Upper lobe of left lung (tissue), 6 donors: ENCODE measurements around the gene GGNBP2. TPM values are rescaled to one million over a fixed set of nuclear protein-coding genes. Genes with fewer than 3 reads are reported as not detected.

Experiments used
- ATAC-seq, 2 donors: fragments of 200-7000 bp; cut with Tn5 transposase; one replicate each; pipeline ENCODE4 v1.9.1; 2022; ENCODE audit warnings: mild to moderate bottlenecking in 2 of 2, moderate library complexity in 2 of 2; ENCODE audit not compliant: low FRiP score in 2 of 2
- DNase-seq, 2 donors: peaks; one replicate each; pipeline ENCODE4 v3.0.0-alpha.2; 2019 to 2020
- H3K27ac ChIP-seq, 4 donors: fragments of 200-600 bp; sonication (generic); one replicate each; pipeline ENCODE4 v1.5.1; 2016 to 2019
- H3K27me3 ChIP-seq, 4 donors: fragments of 200-600 bp; sonication (generic); one replicate each; pipeline ENCODE4 v1.5.1; 2017 to 2019
- H3K36me3 ChIP-seq, 4 donors: fragments of 200-600 bp; sonication (generic); one replicate each; pipeline ENCODE4 v1.5.1; 2016 to 2019
- H3K4me1 ChIP-seq, 4 donors: fragments of 200-600 bp; sonication (generic); one replicate each; pipeline ENCODE4 v1.5.1; 2018 to 2019
- H3K4me3 ChIP-seq, 4 donors: fragments of 200-600 bp; sonication (generic); one replicate each; pipeline ENCODE4 v1.5.1; 2017 to 2019; ENCODE audit warnings: mild to moderate bottlenecking in 2 of 4, moderate library complexity in 1 of 4
- H3K9me3 ChIP-seq, 4 donors: fragments of 200-600 bp; sonication (generic); one replicate each; pipeline ENCODE4 v1.5.1; 2018 to 2019
- CTCF ChIP-seq, 6 experiments: fragments of 450-650 bp in 4 of 6; fragments of 200-600 bp in 2 of 6; sonication (generic) in 2 of 6; IDR thresholded peaks; one replicate each; pipeline ENCODE4 v1.5.1; 2016 to 2019; ENCODE audit warnings: antibody characterized with exemption in 6 of 6
- EP300 ChIP-seq, 4 donors: sonication (generic); formaldehyde crosslinking; IDR thresholded peaks; one replicate each; pipeline ENCODE4 v1.5.1; 2017; ENCODE audit warnings: antibody characterized with exemption in 4 of 4, control low read depth in 2 of 4
- POLR2A ChIP-seq, 4 donors: fragments of 450-650 bp; IDR thresholded peaks; one replicate each; pipeline ENCODE4 v1.5.1; 2016 to 2017; ENCODE audit warnings: antibody characterized with exemption in 4 of 4, mild to moderate bottlenecking in 2 of 4
- POLR2AphosphoS5 ChIP-seq, 2 donors: sonication (generic); formaldehyde crosslinking; IDR thresholded peaks; one replicate each; pipeline ENCODE4 v1.5.1; 2017; ENCODE audit warnings: antibody characterized with exemption in 2 of 2
- WGBS, 2 donors: methylation state at CpG; one replicate each; pipeline ENCODE4 v1.1.5; 2017 to 2018; 5-methylcytosine and 5-hydroxymethylcytosine counted together
- total RNA-seq, 6 donors: library from RNA; depleted of rRNA in 4 of 6; stranded (reverse); fragments of >200 nt in 4 of 6; gene quantifications; one replicate each; pipeline versions ENCODE4 v1.1.0 to v1.2.1, GENCODE V29; 2016 to 2021
- donor health status: DM: no; HTN: no; CAD: no; lungs with moderate emphysema.
- donor health status: DM: no; HTN: yes; CAD: no; lungs with severe emphysema.

Gene GGNBP2
- total RNA-seq, 6 donors from 2014 or later: 36.8 to 101 (median 70.0) TPM

GRCh38 chr17:36511216-36511615 is 33.5 kb upstream of the GGNBP2 start:
- Histone ChIP-seq H3K27ac (no peak overlapping the region), H3K36me3 (peaks cover 0 to 71% (median 28%) of the 10 kb centered on the region in 4 donors), H3K27me3 (no peaks in the 10 kb centered on the region), H3K9me3 (no peaks in the 10 kb centered on the region), H3K4me1 (no peaks in the 10 kb centered on the region), H3K4me3 (no peak overlapping the region)
- no peak for DNase-seq
- 91 to 93% methylated on average over 6 of the region's 6 CpGs for WGBS, 2 donors
- TF ChIP-seq POLR2AphosphoS5 (IDR thresholded peaks at IDR 0.05): no peak
- no peak for TF ChIP-seq CTCF (IDR thresholded peaks at IDR 0.05)
- no peak for TF ChIP-seq EP300 (IDR thresholded peaks at IDR 0.05)
- TF ChIP-seq POLR2A (IDR thresholded peaks at IDR 0.05): no peak
- ATAC-seq: no peak

GRCh38 chr17:36512641-36513040 is 32.1 kb upstream of the GGNBP2 start:
- ATAC-seq (no peak), DNase-seq (no peak)
- H3K27ac ChIP-seq: no peak overlapping the region
- no peaks in the 10 kb centered on the region for H3K9me3 ChIP-seq
- TF ChIP-seq POLR2A (IDR thresholded peaks at IDR 0.05) (no peak), EP300 (IDR thresholded peaks at IDR 0.05) (no peak), CTCF (IDR thresholded peaks at IDR 0.05) (no peak), POLR2AphosphoS5 (IDR thresholded peaks at IDR 0.05) (no peak)
- WGBS, 2 donors: 92 to 93% methylated on average over 5 of the region's 5 CpGs
- no peaks in the 10 kb centered on the region for H3K4me1 ChIP-seq
- no peak overlapping the region for H3K4me3 ChIP-seq
- peaks cover 0 to 59% (median 24%) of the 10 kb centered on the region in 4 donors for H3K36me3 ChIP-seq
- no peaks in the 10 kb centered on the region for H3K27me3 ChIP-seq

DNA sequence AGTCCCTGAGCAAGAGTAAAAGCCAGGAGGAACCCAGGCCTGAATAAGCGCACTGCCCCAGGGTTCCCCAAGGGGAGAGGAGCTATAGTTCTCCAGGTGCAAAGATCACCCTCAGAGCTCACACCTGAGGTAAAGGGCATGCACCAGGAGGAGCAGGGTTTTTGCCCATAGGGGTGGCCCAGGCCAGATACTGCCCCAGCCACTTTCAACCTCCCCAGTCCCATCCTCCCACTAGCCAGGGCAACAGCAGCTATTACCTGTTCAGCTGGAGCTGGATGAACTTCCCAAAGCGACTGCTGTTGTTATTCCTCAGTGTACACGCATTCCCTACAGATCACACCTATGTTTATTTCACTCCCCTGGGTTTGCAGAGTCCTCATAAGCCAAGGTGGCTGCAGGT is 29.9 kb upstream of the GGNBP2 start:
- 94 to 100% methylated on average over 2 to 3 of the region's 3 CpGs for WGBS, 2 donors
- peaks cover 0 to 48% (median 18%) of the 10 kb centered on the region in 4 donors for H3K36me3 ChIP-seq
- H3K27ac ChIP-seq: no peak overlapping the region
- DNase-seq (no peak), ATAC-seq (no peak)
- TF ChIP-seq POLR2A (IDR thresholded peaks at IDR 0.05) (no peak), CTCF (IDR thresholded peaks at IDR 0.05) (no peak)
- no peak overlapping the region for H3K4me3 ChIP-seq
- H3K9me3 ChIP-seq: no peaks in the 10 kb centered on the region
- H3K4me1 ChIP-seq: no peaks in the 10 kb centered on the region
- H3K27me3 ChIP-seq: no peaks in the 10 kb centered on the region

GRCh38 chr17:36515837-36516236 is 28.9 kb upstream of the GGNBP2 start:
- Histone ChIP-seq H3K4me1 (no peaks in the 10 kb centered on the region), H3K4me3 (no peak overlapping the region), H3K9me3 (no peaks in the 10 kb centered on the region), H3K27me3 (no peaks in the 10 kb centered on the region), H3K27ac (no peak overlapping the region), H3K36me3 (peaks cover 0 to 45% (median 14%) of the 10 kb centered on the region in 4 donors)
- ATAC-seq: no peak
- no peak for DNase-seq
- 92% methylated on average over 2 to 4 of the region's 4 CpGs for WGBS, 2 donors
- TF ChIP-seq POLR2A (IDR thresholded peaks at IDR 0.05) (no peak), POLR2AphosphoS5 (IDR thresholded peaks at IDR 0.05) (no peak), EP300 (IDR thresholded peaks at IDR 0.05) (no peak), CTCF (IDR thresholded peaks at IDR 0.05) (no peak)

DNA sequence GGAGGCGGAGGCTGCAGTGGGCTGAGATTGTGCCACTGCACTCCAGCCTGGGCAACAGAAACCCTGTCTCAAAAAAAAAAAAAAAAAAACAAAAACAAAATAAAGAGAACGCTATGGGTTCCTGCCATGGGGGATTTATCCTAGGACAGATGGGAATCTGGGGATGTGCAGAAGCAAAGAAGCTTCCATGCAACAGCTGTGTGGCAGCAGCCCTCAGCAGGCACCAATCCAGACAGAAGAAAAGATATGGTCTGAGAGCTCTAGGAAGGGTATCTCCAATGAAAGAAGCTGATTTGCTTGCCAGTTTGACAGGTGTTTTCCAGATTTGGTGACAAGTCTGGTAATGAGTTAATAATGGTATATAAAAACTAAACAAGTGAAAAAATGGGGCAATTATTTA is 21.6 kb upstream of the GGNBP2 start:
- TF ChIP-seq POLR2A (IDR thresholded peaks at IDR 0.05) (no peak), EP300 (IDR thresholded peaks at IDR 0.05) (no peak), CTCF (IDR thresholded peaks at IDR 0.05) (no peak), POLR2AphosphoS5 (IDR thresholded peaks at IDR 0.05) (no peak)
- Histone ChIP-seq H3K4me1 (no peaks in the 10 kb centered on the region), H3K36me3 (peaks cover 7 to 59% (median 30%) of the 10 kb centered on the region in 4 donors), H3K27me3 (no peaks in the 10 kb centered on the region), H3K4me3 (no peak overlapping the region), H3K27ac (no peak overlapping the region), H3K9me3 (no peaks in the 10 kb centered on the region)
- no peak for ATAC-seq
- DNase-seq: no peak
- 89 to 97% methylated on average over 2 of the region's 2 CpGs for WGBS, 2 donors
